G401 (cell line): Measurements from ENCODE around the gene SDF4. TPM values are rescaled to one million over a fixed set of nuclear protein-coding genes. Genes with fewer than 3 reads are reported as not detected.
A peak's percentile ranks its signal among the peaks of the same experiment; 100 is the strongest.

Experiments
- DNase-seq: peaks from one replicate; pipeline ENCODE4 v3.0.0-alpha.2; 2015; ENCODE audit warnings: low spot score
- in situ Hi-C: cut with HindIII; loops from 2 replicates; pipeline ENCODE4 v1.10.0; 2016; ENCODE audit warnings: low sequenced_read_pairs, mixed read lengths
- total RNA-seq: library from RNA; depleted of rRNA; stranded (reverse); fragments of >200 nt; shearing (Covaris generic); gene quantifications from 2 replicates; pipeline ENCODE4 v1.2.3, GENCODE V29; 2014; rRNA removed

SDF4 gene, protein sequence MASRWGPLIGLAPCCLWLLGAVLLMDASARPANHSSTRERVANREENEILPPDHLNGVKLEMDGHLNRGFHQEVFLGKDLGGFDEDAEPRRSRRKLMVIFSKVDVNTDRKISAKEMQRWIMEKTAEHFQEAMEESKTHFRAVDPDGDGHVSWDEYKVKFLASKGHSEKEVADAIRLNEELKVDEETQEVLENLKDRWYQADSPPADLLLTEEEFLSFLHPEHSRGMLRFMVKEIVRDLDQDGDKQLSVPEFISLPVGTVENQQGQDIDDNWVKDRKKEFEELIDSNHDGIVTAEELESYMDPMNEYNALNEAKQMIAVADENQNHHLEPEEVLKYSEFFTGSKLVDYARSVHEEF
- total RNA-seq, result 92.4 and 99.1 TPM in 2 replicates

- in situ Hi-C loops, result no loop called here
- peak; percentile 92 for DNase-seq
These were observed at the start of gene SDF4 for GRCh38 chr1:1231400-1232207. Gene SDF4 (minus strand): TSS chr1:1232001. CDS start chr1:1228772, 3,229 bp downstream.

- in situ Hi-C loops, result no loop called here
- DNase-seq, result no peak
These were observed 49.1 kb upstream of the SDF4 start for GRCh38 chr1:1280782-1281481.

- in situ Hi-C loops, result no loop called here
These were observed 47.2 kb upstream of the SDF4 start for GRCh38 chr1:1279028-1279427.

DNA sequence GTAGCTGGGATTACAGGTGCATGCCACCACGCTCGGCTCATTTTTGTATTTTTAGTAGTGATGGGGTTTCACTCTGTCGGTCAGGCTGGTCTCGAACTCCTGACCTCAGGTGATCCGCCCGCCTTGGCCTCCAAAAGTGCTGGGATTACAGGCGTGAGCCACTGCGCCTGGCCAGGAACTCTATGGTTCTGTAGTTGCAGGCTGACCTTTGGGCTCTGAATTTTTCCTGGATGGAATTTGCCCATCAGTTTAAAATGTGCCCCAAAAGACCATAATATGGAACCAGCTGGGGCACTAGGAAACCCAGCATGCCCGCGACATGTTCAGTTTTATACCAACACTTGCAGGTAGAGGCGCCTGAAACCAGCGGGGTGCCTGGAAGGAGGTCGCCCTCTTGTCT, 46.8 kb upstream of the SDF4 start:
- in situ Hi-C loops, result no loop called here
- DNase-seq, result no peak

More at GRCh38 chr1:1279028-1279427, 47.2 kb upstream of the SDF4 start:
- no peak for DNase-seq

DNA sequence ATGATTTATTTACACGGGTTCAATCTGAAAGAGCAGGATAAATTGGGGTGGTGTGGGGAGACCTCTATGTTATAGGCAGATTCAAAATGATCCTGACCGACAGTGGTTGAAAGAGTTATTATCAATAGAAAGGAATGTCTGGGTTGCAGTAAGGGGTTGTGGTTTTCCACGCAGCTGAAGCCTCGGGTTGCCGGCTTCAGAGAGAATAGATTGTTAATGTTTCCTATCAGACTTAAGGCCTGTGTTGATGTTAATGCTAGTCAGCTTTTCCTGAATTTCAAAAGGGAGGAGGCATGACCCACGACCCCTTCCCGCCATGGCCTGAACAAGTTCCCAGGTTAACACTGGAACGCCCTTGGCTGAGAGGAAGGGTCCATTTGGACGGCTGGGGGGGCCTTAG, 44.0 kb upstream of the SDF4 start:
- in situ Hi-C loops, result no loop called here
- no peak for DNase-seq

DNA sequence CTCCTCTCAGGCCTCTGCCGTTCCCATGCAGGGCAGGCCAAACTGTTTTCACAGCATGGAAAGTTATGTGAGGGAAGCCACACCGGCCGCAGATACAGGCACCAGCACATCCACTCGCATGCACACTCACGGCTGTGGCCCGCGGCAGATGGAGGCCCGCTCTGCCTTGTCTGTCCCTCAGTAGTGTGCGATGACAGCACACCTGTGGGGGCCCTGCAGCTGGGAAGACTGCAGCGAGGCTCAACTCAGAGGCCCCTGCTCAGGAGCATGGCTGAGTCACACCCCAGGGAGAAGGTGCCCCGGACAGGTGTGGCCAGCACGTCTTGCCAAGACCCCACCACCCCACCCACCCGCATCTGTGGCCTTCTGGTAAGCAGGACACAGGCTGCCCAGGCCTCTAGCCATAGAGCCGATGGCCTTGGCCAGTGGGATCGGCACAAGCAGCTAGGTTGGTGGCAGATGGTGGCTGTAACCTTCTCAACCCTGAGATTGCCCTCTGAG, 43.2 kb upstream of the SDF4 start:
- in situ Hi-C loops, result no loop called here
- DNase-seq, result no peak

DNA sequence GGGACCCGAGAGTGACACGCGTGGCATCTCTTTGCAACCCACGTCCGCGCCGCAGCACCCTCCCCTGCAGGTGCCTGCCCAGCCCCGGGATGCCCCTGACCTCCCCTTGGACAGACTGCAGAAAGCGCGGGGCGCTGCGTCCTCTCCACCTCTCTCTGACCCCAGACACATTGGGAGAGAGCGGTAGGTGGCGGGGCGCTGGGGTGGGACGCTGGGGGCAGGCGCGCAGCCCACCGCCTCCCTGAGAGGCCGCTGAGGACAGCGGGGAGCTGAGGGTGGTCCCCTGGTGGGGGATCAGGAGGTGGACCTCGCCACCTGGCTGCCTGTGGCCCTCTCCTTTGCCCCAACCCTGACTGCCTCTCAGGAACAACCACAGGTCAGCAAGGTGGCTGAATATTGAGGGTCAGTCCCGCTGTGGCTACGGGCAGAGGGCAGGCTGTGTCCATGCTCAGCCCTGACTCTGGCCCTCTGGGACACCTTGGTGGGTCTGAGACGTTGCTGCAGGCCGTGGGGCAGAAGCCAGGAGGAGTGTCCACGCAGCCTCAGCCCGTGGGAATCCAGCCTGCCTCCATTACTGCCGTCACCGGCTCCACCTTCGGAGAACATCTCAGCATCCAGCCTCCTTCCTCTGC, 42.6 kb upstream of the SDF4 start:
- in situ Hi-C loops, result no loop called here
- peak; percentile 22 for DNase-seq

DNA sequence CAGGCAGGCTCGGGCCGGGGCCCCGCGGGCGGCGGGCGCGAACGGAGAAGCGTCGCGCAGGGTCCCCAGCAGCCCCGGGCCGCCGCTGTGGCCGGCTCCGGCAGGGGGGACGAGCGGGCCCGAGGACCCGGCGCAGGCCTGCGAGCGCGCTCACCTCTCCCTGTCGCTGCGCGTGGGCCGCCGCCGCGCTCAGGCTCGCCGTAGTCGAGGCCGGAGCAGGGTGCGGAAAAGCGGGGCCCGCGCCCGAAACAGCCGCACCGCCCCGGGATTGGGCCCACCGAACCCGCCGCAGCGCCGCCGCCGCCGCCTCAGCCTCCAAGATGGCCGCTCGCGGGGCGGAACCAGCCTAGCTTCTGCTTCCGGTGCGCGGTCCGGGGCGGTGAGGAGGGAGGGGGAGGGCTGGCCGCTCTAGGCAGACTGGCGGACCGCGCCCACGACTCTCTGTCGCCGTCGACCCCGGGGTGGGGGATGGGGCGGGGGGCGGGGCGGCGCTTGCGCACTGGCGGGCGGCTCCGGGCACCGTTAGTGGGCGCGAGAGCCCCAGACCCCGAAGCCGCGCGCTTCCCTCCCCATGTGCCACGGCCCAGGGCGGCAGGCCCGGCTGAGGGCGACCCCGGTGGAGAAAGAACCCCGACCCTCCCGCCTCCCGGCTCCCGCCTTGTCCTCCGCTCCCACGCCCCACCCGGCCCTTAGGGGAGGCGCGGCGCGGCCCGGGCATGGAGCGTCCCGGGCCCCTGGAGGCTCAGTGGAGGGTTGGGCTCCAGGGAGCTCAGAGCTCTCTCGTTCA, 41.9 kb upstream of the SDF4 start, which contains the start of gene UBE2J2:
UBE2J2 (minus strand) TSS at position 343 of the 787 bp plus-strand sequence. CDS start 5,862 bp downstream, outside the sequence.
- in situ Hi-C loops, result no loop called here
- DNase-seq, result peak; percentile 90

- DNase-seq, result no peak
- in situ Hi-C loops, result no loop called here
These were observed 41.4 kb upstream of the SDF4 start for GRCh38 chr1:1273209-1273511.

GRCh38 chr1:1272341-1273208, 40.8 kb upstream of the SDF4 start:
- no peak for DNase-seq
- in situ Hi-C loops, result no loop called here

DNA sequence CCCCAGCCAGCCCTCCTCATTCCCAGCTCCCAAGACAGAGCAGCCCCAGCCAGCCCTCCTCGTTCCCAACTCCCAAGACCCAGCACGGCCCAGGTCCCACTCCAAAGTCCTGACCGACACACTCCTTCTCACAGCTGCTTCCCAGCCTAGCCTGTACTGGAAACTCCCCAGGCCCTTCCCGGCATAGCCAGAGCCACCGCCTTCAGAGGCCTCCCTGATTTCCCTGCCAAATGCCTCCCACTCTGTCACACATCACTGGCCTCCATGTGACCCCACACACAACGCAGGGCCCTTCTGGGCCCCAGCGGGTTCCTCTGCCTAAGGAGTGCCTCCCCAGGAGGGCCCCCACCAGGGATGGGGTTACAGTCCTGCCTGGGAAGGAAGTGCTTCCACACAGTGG, 39.0 kb upstream of the SDF4 start:
- in situ Hi-C loops, result no loop called here
- no peak for DNase-seq

GRCh38 chr1:1268284-1268682, 36.5 kb upstream of the SDF4 start:
- no peak for DNase-seq
- in situ Hi-C loops, result no loop called here

DNA sequence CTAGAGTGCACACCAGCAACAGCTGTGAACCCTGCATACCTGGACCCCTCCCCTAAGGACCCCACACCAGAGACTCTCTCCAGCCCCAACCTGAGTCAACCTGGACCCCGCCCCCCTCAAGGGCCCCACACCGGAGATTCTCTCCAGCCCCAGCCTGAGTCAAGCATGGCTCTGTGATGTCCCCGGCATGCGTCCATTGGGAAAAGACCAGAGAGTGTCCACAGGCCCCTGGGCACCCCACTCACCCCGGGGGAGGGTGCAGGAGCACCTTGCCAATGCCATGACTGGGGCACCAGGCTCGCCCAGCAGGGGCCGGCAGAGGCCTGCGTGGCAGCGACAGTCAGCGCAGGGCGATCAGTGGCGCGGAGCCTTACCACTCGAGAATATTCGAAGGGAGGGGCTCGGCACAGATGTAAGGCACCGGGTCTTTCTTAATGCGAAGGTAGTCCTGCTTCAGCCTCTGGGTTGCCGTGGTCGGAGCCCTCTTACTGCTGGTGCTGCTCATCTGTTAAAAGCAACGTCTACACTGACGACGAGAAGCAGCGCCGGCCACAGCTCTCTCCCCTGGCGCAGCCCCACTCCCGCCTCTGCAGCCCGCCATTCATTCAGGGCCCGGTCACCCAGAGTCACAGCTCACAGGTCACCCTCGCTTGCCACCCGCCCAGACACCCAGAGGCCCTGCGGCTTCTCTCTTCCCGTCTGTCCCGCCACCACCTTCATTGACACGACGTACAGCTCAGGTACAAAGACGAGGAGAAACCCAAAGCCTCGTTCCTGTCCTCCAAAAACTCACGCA, 35.9 kb upstream of the SDF4 start:
- in situ Hi-C loops, result no loop called here

GRCh38 chr1:1264868-1265272, 33.1 kb upstream of the SDF4 start:
- DNase-seq, result no peak
- in situ Hi-C loops, result no loop called here

More for the DNA sequence above, 35.9 kb upstream of the SDF4 start:
- no peak for DNase-seq

- in situ Hi-C loops, result no loop called here
- no peak for DNase-seq
These were observed 32.2 kb upstream of the SDF4 start for GRCh38 chr1:1264026-1264425.

GRCh38 chr1:1262758-1263157, 31.0 kb upstream of the SDF4 start:
- in situ Hi-C loops, result no loop called here
- DNase-seq, result no peak

GRCh38 chr1:1262071-1262470, 30.3 kb upstream of the SDF4 start:
- in situ Hi-C loops, result no loop called here

More at GRCh38 chr1:1262071-1262470, 30.3 kb upstream of the SDF4 start:
- DNase-seq, result no peak
